CD4-positive, alpha-beta T cell treated with Interleukin-17A for 4 hours (primary cell): ENCODE results near the gene RELA.
"Not testable (repeated sequence)": the region's sequence is repeated elsewhere in the genome, so short reads cannot be mapped to it uniquely, and the experiment has no call there.

Experiments used
- DNase-seq: peaks from one replicate; pipeline ENCODE4 v3.0.0-alpha.2; 2020; ENCODE audit warnings: mixed read lengths

The RELA gene

DNA sequence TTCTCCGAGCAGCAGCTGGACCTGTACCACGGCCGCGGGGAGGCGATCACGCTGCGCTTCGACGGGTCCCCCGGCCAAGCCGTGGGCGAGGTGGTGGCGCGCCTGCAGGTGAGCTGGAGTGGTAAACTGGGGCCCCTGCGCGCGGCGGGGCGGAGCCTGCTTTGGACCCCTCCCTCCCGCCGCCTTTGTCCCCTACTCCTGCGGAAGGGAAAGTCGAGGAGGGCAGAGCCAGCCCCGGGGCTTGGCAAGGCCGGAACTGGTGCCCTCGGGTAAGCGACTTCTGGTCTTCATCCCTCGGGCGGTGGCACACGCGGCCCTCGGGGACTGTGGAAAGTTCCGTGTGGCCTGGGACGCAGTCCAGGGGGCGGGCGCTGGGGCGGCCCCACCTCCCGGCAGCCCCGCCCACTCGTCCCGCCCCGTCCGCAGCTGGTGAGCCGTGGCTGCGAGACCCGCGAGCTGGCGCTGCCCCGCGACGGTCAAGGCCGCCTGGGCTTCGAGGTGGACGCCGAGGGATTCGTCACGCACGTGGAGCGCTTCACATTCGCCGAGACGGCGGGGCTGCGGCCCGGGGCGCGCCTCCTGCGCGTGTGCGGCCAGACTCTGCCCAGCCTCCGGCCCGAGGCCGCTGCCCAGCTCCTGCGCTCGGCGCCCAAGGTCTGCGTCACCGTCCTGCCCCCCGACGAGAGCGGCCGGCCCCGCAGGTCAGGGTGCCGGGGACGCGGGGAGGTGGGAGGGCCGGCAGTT lies 15.6 kb downstream of the RELA start:
- no peak for DNase-seq

DNA sequence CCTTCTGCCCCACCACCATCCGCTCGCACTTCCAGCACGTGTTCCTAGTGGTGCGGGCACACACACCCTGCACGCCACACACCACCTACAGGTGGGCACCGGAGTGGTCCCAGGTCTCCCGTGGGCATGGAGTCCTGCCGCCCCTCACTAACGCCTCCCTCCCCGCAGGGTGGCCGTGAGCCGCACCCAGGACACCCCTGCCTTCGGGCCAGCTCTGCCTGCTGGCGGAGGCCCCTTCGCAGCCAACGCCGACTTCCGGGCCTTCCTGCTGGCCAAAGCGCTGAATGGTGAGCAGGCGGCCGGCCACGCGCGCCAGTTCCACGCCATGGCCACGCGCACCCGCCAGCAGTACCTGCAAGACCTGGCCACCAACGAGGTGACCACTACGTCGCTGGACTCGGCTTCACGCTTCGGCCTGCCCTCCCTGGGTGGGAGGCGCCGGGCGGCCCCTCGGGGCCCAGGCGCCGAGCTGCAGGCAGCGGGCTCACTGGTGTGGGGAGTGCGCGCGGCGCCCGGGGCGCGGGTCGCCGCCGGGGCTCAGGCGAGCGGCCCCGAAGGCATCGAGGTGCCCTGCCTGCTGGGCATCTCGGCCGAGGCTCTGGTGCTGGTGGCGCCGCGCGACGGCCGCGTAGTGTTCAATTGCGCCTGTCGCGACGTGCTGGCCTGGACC lies 16.3 kb downstream of the RELA start:
- DNase-seq: no peak

DNA sequence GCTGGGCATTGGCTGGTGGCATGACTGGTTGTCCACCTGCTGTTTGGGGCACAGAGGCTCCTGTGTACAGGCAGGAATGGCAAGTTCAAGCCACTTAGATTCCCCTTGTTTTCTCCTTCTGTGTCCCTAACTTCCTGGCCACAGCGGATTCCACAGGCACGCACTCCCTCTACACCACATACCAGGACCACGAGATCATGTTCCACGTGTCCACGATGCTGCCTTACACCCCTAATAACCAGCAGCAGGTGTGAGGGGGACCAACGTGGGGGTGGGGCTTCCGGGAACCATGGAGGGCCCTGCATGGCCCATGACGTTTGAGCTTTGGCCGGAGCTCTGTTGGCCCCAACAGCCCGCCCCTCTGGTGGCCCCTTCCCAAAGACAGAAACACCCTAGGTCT lies 17.0 kb downstream of the RELA start:
- no peak for DNase-seq

DNA sequence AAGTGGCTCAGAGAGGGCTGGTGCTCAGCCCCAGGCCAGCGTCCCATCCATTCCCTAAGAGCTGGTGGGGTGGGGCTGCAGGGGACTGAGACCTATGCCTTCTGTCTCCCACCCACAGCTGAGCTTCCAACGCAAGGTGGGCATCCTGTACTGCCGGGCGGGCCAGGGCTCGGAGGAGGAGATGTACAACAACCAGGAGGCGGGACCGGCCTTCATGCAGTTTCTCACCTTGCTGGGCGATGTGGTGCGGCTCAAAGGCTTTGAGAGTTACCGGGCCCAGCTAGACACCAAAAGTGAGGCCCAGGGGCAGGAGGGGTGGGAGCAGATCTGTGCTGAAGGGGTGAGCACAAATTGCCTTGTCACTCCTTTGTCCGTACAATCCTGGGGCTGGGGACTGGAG lies 17.9 kb downstream of the RELA start:
- no peak for DNase-seq

DNA sequence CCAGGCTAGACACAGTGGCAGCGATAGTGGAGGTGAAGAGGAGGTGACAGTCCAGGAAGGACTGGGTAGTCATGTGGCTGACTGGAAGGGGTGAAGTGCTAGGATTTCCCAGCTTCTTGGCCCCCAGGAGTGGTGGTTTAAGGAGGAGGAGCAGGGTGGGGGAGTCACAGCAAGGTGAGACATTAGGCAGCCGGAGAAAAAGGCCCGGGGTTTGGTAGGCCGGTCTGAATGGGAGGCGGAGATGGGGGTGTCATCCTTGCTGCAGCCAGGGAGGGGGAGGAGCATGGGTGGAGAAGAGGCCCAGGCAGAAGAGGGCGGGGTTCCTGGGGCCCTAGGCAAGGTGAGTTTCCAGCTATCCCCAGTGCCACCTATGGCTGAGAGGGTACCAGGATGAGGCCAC lies 18.7 kb downstream of the RELA start:
- peak; percentile 52 for DNase-seq

DNA sequence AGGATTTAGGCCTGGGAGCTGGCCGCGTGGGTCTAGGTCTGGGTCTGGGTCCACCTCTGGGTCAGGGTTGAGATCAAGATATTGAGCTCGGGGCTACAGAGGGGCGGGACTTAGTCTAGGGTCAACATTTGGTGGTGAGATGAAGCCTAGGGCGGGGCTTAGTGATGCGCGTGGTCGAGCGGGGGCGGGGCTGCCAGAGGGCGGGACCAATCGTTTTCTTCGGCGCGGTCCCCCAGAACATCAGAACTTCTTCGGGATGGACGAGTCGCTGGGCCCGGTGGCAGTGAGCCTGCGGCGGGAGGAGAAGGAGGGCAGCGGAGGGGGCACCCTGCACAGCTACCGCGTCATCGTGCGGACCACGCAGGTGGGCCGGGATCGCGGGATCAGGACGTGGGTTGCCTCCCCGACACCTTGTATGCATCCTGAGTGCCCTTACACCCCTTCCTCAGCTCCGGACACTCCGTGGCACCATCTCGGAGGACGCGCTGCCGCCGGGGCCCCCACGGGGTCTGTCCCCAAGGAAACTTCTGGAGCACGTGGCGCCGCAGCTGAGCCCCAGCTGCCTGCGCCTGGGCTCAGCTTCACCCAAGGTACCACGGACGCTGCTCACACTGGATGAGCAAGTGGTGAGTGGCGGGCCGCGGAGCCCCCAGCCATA lies 20.6 kb downstream of the RELA start:
- no peak for DNase-seq

DNA sequence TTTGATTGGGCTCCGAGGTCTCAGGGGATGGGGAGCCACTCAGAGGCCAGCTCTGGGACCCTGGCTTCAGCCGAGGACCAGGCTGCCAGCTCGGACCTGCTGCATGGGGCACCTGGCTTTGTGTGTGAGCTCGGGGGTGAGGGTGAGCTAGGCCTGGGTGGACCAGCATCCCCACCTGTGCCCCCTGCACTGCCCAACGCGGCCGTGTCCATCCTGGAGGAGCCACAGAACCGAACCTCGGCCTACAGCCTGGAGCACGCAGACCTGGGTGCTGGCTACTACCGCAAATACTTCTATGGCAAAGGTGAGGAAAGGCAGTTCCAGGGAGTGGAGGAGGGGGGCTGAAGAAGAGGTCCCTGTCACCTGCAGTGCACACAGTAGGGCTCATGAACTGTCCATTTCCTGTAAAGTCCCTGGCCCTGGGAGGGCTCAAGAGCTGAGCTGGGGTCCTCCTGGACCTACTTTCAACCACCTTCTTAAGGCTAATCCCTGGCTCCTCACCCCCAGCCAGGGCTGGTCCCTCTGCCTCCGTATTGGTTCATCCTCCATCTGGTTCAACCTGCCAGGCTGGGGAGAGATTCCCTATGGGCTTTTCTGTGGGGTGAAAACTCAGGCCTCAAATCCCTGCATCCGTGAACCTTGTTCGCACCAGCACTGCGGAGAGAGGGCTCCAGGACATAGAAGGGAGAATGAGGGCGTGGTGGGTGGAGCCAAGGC lies 21.3 kb downstream of the RELA start:
- DNase-seq: no peak

DNA sequence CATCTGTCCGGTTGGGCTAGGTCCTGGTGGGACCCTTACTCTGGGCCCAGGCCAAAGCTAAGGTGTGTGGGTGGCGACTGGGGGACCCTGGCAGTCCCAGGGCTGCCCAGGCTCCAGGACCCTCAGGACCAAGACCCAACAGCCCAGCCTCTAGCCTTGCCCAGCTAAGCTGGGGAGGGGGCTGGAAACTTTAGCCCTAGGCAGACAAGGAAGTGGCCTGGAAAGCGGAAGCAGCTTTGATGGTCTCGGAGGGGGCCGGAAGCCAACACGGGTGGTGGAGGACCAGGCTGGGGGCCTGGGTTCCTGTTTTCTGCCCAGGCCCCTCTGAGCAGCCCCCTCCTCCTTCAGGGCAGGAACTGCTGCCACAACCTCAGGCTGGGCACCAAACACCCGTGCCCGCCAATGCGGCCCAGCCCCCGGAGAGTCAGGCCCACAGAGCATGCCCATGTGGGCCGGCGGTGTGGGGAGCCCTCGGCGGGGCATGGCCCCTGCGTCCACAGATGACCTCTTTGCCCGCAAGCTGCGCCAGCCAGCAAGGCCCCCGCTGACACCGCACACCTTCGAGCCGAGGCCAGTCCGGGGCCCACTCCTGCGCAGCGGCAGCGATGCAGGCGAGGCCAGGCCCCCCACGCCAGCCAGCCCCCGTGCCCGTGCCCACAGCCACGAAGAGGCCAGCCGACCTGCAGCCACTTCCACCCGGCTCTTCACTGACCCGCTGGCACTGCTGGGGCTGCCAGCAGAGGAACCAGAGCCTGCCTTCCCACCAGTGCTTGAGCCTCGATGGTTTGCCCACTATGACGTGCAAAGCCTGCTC lies 22.0 kb downstream of the RELA start:
- DNase-seq: peak; percentile 64

DNA sequence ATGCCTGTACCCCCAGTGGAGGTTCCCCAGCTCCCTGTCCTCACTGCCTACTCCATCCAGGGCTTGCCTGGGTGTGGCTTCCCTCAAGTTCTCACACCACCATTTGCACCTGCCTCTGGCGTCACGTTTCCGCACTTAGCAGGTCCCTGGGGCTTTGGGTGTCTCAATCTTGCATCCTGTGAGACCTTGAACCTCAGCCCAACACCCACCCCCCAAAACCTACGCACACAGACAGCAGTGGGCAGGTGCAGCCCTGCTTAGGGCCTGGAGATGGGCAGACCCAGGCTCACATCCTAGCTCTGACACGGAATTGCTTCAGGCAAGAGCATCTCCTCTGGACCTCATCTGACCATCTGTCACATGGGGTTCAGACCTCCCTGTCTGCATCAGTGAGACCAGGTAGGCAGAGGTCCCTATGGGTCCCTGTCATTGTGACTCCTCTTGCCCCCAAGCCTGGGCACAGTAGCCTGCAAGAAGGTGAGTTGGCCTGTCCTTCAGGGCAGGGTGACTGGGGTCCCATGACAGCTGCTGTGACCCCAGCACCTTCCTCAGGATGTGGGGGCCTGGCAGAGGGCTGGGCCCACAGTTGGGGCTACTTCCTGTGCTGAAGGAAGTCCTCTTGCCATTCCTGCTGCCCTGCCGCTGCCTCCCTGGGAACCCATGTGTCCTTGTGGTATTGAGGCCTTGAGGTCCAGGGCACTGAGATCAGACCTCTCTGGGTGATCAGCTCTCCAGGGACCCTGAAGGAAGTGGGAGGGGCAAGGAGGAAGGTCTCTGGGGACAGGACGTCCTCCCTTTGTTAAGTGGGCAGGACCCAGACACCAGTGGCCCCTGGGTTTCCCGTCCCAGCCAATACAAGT lies 22.9 kb downstream of the RELA start:
- peak; percentile 78 for DNase-seq

DNA sequence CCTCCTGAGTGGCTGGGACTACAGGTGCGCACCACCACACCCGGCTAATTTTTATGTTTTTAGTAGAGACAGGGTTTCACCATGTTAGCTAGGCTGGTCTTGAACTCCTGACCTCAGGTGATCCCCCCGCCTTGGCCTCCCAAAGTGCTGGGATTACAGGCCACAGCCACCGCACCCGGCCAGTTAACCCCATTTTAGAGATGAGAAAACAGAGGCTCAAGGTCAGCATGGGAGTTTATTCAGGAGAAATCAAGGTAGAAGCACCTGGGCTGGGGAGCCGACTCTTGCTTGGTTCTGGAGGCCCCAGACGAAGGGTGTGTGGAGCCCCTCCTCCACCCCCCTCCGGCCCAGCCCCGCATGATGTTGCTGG lies 23.5 kb downstream of the RELA start:
- not testable (repeated sequence) for DNase-seq

DNA sequence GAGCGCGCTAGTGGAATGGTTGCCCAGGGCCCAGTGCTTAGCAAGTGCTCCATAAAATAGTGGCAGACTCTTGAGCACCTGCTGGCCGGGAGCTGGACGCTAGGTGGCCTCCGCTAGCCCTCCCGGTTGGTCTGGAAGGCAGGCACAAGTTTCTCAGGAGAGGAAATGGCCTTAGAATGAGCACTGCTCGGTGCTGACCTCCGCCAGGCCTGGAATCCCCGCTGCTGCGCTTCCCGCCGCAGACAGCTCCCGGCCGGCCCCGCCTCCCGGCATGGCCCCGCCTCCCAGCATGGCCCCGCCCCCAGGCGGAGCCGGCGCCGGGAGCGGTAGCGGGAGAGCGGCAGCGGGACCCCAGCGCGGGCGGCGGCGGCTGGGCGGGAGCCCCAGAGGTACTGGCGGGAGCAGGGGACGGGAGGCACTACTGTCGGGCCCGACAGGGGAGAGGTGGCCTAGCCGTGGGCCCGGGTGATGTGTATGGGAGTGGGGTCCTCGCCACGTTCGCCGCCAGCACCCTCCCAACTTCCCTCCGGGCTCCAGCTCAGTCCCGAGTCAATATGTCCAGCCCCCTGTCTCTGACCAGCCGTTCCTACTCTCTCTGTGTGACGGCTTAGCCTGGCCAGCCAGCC lies 24.8 kb downstream of the RELA start, which contains the start of gene SIPA1:
Gene SIPA1 (plus strand): TSS at position 308 of the 626 bp plus-strand sequence. CDS start 2,821 bp downstream, outside the sequence.
- DNase-seq: peak; percentile 80

DNA sequence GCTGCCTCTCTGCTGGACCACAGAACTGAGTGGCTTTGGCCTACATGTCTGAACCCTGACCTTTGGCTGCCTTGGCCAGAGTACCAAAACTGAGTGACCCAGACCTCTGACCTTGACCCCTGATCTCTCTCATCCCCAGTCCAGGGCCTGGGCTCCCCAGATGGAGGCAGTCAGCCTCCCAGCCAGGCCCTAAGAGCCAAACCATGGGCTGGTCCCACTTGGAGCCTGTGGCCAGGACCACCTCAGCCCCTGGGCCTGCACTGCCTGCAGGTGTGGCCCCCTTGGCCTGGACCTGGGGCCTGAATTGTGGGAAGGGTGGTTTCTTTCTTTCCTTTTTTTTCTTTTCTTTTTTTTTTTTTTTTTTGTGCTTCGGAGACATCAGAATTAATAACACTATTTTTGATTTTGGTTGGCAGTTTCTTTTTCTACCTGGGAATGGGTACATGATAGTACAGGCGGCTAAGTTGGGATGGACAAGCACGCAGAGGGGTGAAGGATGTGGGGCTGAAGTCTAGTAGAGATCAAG lies 25.6 kb downstream of the RELA start:
- DNase-seq: no peak

DNA sequence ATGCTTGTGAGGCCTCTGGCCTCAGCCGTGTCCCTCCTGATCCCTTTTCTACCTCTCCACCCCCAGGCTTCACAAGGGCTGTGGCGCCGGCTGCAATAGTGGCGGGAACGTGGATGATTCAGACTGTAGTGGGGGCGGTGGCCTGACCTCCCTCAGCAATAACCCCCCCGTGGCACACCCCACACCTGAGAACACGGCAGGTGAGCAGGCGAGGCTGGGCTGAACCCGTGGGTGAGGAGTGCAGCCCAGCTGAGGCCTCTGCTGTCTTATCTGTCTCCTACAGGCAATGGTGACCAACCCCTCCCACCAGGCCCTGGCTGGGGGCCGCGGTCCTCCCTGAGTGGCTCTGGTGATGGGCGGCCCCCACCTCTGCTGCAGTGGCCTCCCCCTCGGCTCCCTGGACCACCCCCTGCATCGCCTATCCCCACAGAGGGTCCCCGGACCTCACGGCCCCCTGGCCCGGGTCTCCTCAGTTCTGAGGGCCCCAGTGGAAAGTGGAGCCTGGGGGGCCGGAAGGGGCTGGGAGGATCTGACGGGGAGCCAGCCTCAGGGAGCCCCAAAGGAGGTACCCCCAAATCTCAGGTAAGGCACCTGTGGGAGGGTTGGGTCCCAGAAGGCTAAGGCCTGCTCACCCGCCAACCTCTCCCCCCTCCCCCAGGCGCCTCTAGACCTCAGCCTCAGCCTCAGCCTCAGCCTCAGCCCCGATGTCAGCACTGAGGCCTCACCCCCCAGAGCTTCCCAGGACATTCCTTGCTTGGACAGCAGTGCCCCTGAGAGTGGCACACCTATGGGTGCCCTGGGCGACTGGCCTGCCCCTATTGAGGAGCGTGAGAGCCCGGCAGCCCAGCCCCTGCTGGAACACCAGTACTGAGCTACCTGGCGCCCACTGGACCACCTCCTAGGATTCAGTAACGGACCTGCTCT lies 26.3 kb downstream of the RELA start:
- DNase-seq: no peak

DNA sequence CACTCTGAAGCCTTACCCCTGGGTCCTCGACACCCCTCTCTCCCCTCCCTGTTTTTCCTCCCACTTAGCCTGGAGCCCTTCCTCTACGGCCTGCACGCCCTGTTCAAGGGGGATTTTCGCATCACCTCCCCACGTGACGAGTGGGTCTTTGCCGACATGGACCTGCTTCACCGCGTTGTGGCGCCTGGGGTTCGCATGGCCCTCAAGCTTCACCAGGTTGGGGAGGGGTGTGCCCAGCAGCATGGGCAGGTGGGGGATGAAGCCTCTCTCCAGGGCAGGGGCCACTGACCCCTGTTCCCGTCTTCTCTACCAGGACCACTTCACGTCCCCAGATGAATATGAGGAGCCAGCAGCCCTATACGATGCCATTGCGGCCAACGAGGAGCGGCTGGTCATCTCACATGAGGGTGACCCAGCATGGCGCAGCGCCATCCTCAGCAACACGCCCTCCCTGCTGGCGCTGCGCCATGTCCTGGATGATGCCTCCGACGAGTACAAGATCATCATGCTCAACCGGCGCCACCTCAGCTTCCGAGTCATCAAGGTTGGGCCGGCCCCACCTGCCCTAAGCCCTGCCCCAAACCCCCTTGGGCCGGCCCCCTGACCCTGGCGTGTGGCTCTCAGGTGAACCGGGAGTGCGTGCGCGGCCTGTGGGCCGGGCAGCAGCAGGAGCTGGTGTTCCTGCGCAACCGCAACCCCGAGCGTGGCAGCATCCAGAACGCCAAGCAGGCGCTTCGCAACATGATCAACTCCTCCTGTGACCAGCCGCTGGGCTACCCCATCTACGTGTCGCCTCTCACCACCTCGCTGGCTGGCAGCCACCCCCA lies 27.6 kb downstream of the RELA start:
- no peak for DNase-seq

DNA sequence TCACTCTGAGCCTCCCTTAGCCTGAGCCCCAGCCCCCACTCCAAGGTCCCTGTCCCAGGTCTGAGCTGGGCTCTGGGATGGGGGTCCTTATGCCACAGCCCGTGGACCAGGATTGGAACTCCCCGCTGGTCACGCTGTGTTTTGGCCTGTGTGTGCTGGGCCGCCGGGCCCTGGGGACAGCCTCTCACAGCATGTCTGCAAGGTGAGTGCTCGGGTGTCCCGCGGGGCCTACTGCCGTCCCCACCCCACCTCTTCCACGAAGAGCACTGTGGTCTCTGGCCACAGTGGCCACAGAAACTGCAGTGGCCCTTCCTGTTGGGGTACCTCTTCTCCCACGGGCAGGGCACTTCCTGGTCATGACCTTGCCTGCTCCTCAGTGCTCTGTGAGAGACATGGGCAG lies 28.3 kb downstream of the RELA start:
- no peak for DNase-seq

DNA sequence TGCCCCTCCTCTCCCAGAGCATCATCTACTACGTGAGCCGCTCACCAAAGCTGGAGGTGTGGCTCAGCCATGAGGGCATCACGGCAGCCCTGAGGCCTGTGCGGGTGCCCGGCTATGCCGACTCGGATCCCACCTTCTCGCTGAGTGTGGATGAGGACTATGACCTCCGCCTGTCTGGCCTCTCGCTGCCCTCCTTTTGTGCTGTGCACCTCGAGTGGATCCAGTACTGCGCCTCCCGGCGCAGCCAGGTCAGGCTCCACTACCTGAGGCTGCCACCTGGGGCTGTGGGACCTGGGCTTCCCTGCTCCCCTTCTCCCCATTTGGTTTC lies 28.6 kb downstream of the RELA start:
- DNase-seq: no peak

DNA sequence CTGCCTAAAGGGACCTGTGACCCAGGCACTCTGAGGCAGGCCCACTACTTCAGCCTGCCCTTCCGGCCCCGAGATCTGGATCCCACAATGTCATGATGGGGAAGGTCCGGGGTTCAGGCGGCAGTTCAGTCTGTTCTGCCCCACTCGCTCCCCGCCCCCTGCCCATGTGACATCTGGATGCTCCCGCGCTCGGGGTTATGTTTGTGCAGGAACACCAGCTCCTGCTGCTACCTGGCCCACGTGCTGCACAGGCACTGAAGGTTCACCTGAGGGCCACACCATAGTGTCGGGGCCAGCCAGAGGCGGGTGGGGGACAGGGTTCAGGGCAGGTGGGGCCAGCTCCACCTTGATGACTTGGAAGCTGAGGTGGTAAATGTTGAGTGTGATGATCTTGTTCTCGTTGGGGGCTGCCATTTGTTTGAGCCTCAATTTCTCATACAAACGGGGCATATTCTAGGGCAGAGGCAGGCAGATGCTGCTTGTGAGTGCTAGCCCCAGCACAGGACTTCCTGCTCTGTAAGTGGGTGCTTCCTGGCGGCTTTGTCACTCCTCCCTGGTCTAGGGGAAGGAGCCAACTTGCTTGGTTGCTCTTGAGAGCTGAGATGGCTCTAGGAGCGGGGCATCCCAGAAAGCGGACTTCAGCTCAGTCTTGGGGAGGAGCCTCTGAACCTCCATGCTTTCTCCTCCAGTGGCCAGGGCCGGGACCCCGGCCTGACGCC lies 29.2 kb downstream of the RELA start:
- DNase-seq: peak; percentile 38

DNA sequence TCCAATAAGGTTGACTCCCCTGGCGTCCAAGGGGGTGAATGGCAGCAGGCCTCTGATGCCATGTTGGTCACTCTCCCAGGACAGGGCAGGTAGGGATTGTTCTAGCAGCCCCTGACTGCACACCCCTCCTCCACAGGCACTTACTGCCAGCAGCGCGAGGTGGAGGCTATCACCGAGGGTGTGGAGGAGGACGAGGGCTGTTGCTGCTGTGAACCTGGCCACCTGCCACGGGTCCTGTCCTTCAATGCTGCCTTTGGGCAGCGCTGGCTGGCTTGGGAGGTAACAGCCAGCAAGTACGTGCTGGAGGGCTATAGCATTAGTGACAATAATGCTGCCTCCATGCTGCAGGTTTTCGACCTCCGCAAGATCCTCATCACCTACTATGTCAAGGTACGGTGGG lies 32.5 kb downstream of the RELA start:
- no peak for DNase-seq
